ENCODE measurements around the gene ZNF154. TPM values are rescaled to one million over a fixed set of nuclear protein-coding genes. Genes with fewer than 3 reads are reported as not detected.

Gene ZNF154
- total RNA-seq, 2 experiments from 2014 or later: 3.0 to 3.1 TPM

Other genes starting within 250 kb of the ZNF154 start
- 1 to 10 TPM; 7.6 to 9.1 TPM for gene ZNF772, start 231.6 kb downstream of the ZNF154 start, total RNA-seq
- 10 to 100 TPM; 10.0 to 10.9 TPM for gene ZNF419, start 221.5 kb downstream of the ZNF154 start, total RNA-seq
- gene ZNF773, start 209.3 kb downstream of the ZNF154 start, total RNA-seq: 1 to 10 TPM; 8.3 to 8.4 TPM
- 1 to 10 TPM; 7.5 to 7.8 TPM for gene ZNF549, start 181.8 kb downstream of the ZNF154 start, total RNA-seq
- 10 to 100 TPM; 12.6 to 13.7 TPM for gene ZNF550, start 149.3 kb downstream of the ZNF154 start, total RNA-seq
- 1 to 10 TPM; 5.4 to 5.5 TPM for gene ZNF416, start 130.3 kb downstream of the ZNF154 start, total RNA-seq
- 10 to 100 TPM; 12.1 to 12.4 TPM for gene ZIK1, start 125.1 kb downstream of the ZNF154 start, total RNA-seq
- 10 to 100 TPM; 10.7 to 10.8 TPM for gene ZNF530, start 109.3 kb downstream of the ZNF154 start, total RNA-seq
- gene ZNF134, start 95.0 kb downstream of the ZNF154 start, total RNA-seq: 10 to 100 TPM; 17.1 to 17.8 TPM
- gene ZNF211, start 76.0 kb downstream of the ZNF154 start, total RNA-seq: 10 to 100 TPM; 13.6 to 14.3 TPM
- gene ZSCAN4, start 40.3 kb downstream of the ZNF154 start, total RNA-seq: not detected
- 10 to 100 TPM; 13.0 to 14.3 TPM for gene ZNF551, start 27.2 kb downstream of the ZNF154 start, total RNA-seq
- 10 to 100 TPM; 12.1 to 13.0 TPM for gene ZNF671, start 18.4 kb upstream of the ZNF154 start, total RNA-seq
- gene ZNF776, start 37.6 kb upstream of the ZNF154 start, total RNA-seq: 10 to 100 TPM; 15.7 to 16.6 TPM
- gene ZNF586, start 60.5 kb upstream of the ZNF154 start, total RNA-seq: 10 to 100 TPM; 21.3 to 25.3 TPM
- 1 to 10 TPM; 7.1 to 9.7 TPM for gene ZNF552, start 105.7 kb upstream of the ZNF154 start, total RNA-seq
- 10 to 100 TPM; 18.7 to 22.2 TPM for gene ZNF587B, start 121.1 kb upstream of the ZNF154 start, total RNA-seq
- 10 to 100 TPM; 32.0 to 34.6 TPM for gene ZNF587, start 140.7 kb upstream of the ZNF154 start, total RNA-seq
- 10 to 100 TPM; 26.2 to 29.0 TPM for gene ZNF814, start 179.8 kb upstream of the ZNF154 start, total RNA-seq
- 10 to 100 TPM; 21.1 to 21.4 TPM for gene ZNF417, start 207.4 kb upstream of the ZNF154 start, total RNA-seq
- 1 to 10 TPM; 4.2 to 6.2 TPM for gene ZNF418, start 226.2 kb upstream of the ZNF154 start, total RNA-seq
- 1 to 10 TPM; 8.8 to 8.9 TPM for gene ZNF256, start 238.5 kb upstream of the ZNF154 start, total RNA-seq